A673 (cell line): Measurements from ENCODE around the gene FAAP100.

Source experiments
- CTCF ChIP-seq: fragments of 300-800, 200-600 bp; sonication (generic); conservative IDR thresholded peaks from 2 replicates; pipeline ENCODE4 v1.5.1; 2017; ENCODE audit warnings: low read depth, mild to moderate bottlenecking, antibody characterized with exemption, low read length, moderate library complexity, mixed read lengths
- EZH2 ChIP-seq: fragments of 200-600 bp; sonication (generic); IDR thresholded peaks from 2 replicates; pipeline ENCODE4 v1.6.1; 2017; ENCODE audit warnings: borderline replicate concordance, low read depth, mild to moderate bottlenecking, mixed read lengths, antibody characterized with exemption, low read length; ENCODE audit not compliant: poor library complexity, severe bottlenecking

GRCh38 chr17:81494626-81495377 is 57.4 kb downstream of the FAAP100 start:
- no peak for TF ChIP-seq CTCF
- TF ChIP-seq EZH2 = no peak
